Measurements from ENCODE around the gene KCNIP4.

DNA sequence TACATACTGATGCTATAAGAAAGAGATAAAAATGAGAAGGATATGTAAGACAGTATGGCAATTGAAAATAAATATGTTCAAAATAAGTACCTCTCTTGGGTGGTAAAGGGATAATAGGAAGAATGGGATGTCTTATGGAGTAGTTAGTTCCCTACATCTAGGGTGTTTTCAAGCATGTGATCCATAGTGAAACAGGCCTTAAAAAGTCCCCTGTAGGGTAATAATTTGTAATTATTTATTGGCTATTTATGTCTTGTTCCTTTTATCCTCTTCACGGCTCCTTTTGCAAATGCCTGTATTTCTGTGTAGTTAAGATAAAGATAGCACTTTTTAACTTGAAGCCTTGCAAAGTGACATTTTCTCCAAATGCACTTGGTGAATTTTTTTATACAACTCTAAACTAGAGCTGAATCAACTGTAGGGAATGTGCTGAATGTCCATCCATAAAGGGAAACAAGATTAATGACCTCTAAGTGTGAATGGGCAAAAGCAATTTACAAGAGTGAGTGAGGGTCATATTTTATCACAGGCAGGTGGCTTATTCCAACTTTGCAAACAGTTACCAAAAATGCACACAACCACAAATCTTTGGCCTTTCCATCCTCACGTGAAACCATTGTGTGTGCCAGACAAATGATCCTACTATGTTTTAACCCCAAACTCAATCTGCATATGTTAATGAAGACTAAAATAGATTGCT, 299.0 kb downstream of the KCNIP4 start:
- TF ChIP-seq POLR2AphosphoS5 (IDR thresholded peaks at IDR 0.05; ENCODE audit: low read depth), result no peak
- TF ChIP-seq, protein P1, sequence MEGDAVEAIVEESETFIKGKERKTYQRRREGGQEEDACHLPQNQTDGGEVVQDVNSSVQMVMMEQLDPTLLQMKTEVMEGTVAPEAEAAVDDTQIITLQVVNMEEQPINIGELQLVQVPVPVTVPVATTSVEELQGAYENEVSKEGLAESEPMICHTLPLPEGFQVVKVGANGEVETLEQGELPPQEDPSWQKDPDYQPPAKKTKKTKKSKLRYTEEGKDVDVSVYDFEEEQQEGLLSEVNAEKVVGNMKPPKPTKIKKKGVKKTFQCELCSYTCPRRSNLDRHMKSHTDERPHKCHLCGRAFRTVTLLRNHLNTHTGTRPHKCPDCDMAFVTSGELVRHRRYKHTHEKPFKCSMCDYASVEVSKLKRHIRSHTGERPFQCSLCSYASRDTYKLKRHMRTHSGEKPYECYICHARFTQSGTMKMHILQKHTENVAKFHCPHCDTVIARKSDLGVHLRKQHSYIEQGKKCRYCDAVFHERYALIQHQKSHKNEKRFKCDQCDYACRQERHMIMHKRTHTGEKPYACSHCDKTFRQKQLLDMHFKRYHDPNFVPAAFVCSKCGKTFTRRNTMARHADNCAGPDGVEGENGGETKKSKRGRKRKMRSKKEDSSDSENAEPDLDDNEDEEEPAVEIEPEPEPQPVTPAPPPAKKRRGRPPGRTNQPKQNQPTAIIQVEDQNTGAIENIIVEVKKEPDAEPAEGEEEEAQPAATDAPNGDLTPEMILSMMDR (conservative IDR thresholded peaks at IDR 0.05; ENCODE audit: low read depth in 2 of 2), result no peak
- TF ChIP-seq EZH2 (IDR thresholded peaks at IDR 0.05; ENCODE audit: low read depth, unreplicated experiment), result no peak
- TF ChIP-seq, protein P2, sequence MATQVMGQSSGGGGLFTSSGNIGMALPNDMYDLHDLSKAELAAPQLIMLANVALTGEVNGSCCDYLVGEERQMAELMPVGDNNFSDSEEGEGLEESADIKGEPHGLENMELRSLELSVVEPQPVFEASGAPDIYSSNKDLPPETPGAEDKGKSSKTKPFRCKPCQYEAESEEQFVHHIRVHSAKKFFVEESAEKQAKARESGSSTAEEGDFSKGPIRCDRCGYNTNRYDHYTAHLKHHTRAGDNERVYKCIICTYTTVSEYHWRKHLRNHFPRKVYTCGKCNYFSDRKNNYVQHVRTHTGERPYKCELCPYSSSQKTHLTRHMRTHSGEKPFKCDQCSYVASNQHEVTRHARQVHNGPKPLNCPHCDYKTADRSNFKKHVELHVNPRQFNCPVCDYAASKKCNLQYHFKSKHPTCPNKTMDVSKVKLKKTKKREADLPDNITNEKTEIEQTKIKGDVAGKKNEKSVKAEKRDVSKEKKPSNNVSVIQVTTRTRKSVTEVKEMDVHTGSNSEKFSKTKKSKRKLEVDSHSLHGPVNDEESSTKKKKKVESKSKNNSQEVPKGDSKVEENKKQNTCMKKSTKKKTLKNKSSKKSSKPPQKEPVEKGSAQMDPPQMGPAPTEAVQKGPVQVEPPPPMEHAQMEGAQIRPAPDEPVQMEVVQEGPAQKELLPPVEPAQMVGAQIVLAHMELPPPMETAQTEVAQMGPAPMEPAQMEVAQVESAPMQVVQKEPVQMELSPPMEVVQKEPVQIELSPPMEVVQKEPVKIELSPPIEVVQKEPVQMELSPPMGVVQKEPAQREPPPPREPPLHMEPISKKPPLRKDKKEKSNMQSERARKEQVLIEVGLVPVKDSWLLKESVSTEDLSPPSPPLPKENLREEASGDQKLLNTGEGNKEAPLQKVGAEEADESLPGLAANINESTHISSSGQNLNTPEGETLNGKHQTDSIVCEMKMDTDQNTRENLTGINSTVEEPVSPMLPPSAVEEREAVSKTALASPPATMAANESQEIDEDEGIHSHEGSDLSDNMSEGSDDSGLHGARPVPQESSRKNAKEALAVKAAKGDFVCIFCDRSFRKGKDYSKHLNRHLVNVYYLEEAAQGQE (IDR thresholded peaks at IDR 0.05; ENCODE audit: unreplicated experiment), result no peak
- no peak for TF ChIP-seq JUNB (IDR thresholded peaks at IDR 0.05; ENCODE audit: unreplicated experiment)
- TF ChIP-seq EZH2phosphoT487 (IDR thresholded peaks at IDR 0.05; ENCODE audit: unreplicated experiment), result no peak
- no peak for TF ChIP-seq ZNF331 (CRISPR knock-in tag; IDR thresholded peaks at IDR 0.05; ENCODE audit: low read depth)
- TF ChIP-seq, protein P3, sequence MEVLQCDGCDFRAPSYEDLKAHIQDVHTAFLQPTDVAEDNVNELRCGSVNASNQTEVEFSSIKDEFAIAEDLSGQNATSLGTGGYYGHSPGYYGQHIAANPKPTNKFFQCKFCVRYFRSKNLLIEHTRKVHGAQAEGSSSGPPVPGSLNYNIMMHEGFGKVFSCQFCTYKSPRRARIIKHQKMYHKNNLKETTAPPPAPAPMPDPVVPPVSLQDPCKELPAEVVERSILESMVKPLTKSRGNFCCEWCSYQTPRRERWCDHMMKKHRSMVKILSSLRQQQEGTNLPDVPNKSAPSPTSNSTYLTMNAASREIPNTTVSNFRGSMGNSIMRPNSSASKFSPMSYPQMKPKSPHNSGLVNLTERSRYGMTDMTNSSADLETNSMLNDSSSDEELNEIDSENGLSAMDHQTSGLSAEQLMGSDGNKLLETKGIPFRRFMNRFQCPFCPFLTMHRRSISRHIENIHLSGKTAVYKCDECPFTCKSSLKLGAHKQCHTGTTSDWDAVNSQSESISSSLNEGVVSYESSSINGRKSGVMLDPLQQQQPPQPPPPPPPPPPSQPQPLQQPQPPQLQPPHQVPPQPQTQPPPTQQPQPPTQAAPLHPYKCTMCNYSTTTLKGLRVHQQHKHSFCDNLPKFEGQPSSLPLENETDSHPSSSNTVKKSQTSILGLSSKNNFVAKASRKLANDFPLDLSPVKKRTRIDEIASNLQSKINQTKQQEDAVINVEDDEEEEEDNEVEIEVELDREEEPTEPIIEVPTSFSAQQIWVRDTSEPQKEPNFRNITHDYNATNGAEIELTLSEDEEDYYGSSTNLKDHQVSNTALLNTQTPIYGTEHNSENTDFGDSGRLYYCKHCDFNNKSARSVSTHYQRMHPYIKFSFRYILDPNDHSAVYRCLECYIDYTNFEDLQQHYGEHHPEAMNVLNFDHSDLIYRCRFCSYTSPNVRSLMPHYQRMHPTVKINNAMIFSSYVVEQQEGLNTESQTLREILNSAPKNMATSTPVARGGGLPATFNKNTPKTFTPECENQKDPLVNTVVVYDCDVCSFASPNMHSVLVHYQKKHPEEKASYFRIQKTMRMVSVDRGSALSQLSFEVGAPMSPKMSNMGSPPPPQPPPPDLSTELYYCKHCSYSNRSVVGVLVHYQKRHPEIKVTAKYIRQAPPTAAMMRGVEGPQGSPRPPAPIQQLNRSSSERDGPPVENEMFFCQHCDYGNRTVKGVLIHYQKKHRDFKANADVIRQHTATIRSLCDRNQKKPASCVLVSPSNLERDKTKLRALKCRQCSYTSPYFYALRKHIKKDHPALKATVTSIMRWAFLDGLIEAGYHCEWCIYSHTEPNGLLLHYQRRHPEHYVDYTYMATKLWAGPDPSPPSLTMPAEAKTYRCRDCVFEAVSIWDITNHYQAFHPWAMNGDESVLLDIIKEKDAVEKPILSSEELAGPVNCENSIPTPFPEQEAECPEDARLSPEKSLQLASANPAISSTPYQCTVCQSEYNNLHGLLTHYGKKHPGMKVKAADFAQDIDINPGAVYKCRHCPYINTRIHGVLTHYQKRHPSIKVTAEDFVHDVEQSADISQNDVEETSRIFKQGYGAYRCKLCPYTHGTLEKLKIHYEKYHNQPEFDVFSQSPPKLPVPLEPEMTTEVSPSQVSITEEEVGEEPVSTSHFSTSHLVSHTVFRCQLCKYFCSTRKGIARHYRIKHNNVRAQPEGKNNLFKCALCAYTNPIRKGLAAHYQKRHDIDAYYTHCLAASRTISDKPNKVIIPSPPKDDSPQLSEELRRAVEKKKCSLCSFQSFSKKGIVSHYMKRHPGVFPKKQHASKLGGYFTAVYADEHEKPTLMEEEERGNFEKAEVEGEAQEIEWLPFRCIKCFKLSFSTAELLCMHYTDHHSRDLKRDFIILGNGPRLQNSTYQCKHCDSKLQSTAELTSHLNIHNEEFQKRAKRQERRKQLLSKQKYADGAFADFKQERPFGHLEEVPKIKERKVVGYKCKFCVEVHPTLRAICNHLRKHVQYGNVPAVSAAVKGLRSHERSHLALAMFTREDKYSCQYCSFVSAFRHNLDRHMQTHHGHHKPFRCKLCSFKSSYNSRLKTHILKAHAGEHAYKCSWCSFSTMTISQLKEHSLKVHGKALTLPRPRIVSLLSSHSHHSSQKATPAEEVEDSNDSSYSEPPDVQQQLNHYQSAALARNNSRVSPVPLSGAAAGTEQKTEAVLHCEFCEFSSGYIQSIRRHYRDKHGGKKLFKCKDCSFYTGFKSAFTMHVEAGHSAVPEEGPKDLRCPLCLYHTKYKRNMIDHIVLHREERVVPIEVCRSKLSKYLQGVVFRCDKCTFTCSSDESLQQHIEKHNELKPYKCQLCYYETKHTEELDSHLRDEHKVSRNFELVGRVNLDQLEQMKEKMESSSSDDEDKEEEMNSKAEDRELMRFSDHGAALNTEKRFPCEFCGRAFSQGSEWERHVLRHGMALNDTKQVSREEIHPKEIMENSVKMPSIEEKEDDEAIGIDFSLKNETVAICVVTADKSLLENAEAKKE (CRISPR knock-in tag; IDR thresholded peaks at IDR 0.05), result no peak
- TF ChIP-seq CREB1 (CRISPR knock-in tag; IDR thresholded peaks at IDR 0.05; ENCODE audit: low read depth), result no peak
